ENCODE results near the gene NAV2. TPM values are rescaled to one million over a fixed set of nuclear protein-coding genes. Genes with fewer than 3 reads are reported as not detected.

The NAV2 gene
- total and polyA plus RNA-seq, 5 experiments from 2014 or later, result 0.06 to 4.2 (median 1.1) TPM; not detected in 1

DNA sequence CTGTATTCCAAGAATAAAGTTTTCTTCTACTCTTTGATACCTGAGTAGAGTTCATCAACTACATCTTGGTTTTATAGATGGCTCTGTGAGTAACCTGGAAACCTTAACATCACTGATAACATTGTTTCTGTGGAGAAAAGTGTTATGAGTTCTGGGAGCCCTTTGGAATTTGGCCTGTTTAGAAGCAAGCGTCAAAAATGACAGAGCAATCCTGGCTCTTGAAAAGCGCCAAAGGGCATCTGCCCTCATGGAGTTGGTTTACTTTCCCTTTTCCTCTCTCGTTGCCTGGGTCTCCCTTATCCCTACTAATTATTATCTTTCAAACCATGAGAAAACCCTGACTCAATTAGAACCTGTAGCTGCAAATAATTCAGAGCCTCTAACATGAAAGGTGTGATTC is 307.6 kb downstream of the NAV2 start:
- no peaks in the 10 kb centered on the region for H3K36me3 Mint-ChIP-seq
- DNase-seq, result no peak
- peaks cover 5 to 12% (median 8%) of the 10 kb centered on the region in 5 donors for H3K27me3 Mint-ChIP-seq
- peaks cover 0 to 2% (median 0%) of the 10 kb centered on the region in 9 donors for H3K9me3 Mint-ChIP-seq
- ATAC-seq, result no peak
- no peak overlapping the region for H3K4me3 Mint-ChIP-seq
- H3K27ac Mint-ChIP-seq, result no peak overlapping the region
- H3K4me1 Mint-ChIP-seq, result no peaks in the 10 kb centered on the region
- POLR2A ChIA-PET, result no interaction called here

DNA sequence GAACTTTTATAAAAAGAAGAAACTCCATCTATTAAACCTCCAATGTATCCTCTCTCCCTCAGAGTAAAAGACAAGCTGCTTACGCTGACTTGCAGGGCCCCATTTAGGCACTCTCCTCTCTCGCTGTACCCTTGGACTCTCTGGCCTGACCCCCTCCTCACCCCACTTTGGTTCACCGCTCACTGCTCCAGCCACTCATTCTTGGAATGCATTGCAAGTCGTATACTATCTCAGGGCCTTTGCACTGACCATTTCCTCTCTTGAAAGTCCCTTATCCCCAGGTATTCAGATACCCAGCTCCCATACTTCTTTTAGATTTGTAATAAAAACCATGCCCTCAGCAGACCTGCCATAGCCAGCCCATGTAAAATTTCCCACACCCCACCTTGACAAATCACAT is 308.1 kb downstream of the NAV2 start:
- H3K36me3 Mint-ChIP-seq, result no peaks in the 10 kb centered on the region
- POLR2A ChIA-PET, result no interaction called here
- peaks cover 0 to 2% (median 0%) of the 10 kb centered on the region in 9 donors for H3K9me3 Mint-ChIP-seq
- no peaks in the 10 kb centered on the region for H3K4me1 Mint-ChIP-seq
- DNase-seq, result no peak
- no peak for ATAC-seq
- peaks cover 3 to 8% (median 7%) of the 10 kb centered on the region in 5 donors for H3K27me3 Mint-ChIP-seq
- no peak overlapping the region for H3K4me3 Mint-ChIP-seq
- no peak overlapping the region for H3K27ac Mint-ChIP-seq

- H3K9me3 Mint-ChIP-seq, result peaks cover 0 to 2% (median 0%) of the 10 kb centered on the region in 9 donors
- no peak overlapping the region for H3K4me3 Mint-ChIP-seq
- DNase-seq (no peak), ATAC-seq (no peak)
- no peaks in the 10 kb centered on the region for H3K4me1 Mint-ChIP-seq
- H3K36me3 Mint-ChIP-seq, result no peaks in the 10 kb centered on the region
- no peak overlapping the region for H3K27ac Mint-ChIP-seq
- POLR2A ChIA-PET, result no interaction called here
- peaks cover 0 to 8% (median 4%) of the 10 kb centered on the region in 5 donors for H3K27me3 Mint-ChIP-seq
These were observed 308.6 kb downstream of the NAV2 start for GRCh38 chr11:20021212-20021611.

GRCh38 chr11:20021771-20022362 is 309.2 kb downstream of the NAV2 start:
- Mint-ChIP-seq H3K4me3 (no peak overlapping the region), H3K27ac (no peak overlapping the region), H3K9me3 (peaks cover 0 to 2% (median 0%) of the 10 kb centered on the region in 9 donors), H3K36me3 (no peaks in the 10 kb centered on the region), H3K27me3 (peaks cover 0 to 8% (median 4%) of the 10 kb centered on the region in 5 donors), H3K4me1 (no peaks in the 10 kb centered on the region)
- ATAC-seq (no peak), DNase-seq (no peak)
- POLR2A ChIA-PET, result no interaction called here

- H3K4me3 Mint-ChIP-seq, result no peak overlapping the region
- H3K27me3 Mint-ChIP-seq, result peaks cover 0 to 5% (median 1%) of the 10 kb centered on the region in 5 donors
- no peaks in the 10 kb centered on the region for H3K4me1 Mint-ChIP-seq
- H3K27ac Mint-ChIP-seq, result no peak overlapping the region
- ATAC-seq (no peak), DNase-seq (no peak)
- H3K36me3 Mint-ChIP-seq, result no peaks in the 10 kb centered on the region
- H3K9me3 Mint-ChIP-seq, result no peaks in the 10 kb centered on the region
- POLR2A ChIA-PET, result no interaction called here
These were observed 309.9 kb downstream of the NAV2 start for GRCh38 chr11:20022363-20023081.

DNA sequence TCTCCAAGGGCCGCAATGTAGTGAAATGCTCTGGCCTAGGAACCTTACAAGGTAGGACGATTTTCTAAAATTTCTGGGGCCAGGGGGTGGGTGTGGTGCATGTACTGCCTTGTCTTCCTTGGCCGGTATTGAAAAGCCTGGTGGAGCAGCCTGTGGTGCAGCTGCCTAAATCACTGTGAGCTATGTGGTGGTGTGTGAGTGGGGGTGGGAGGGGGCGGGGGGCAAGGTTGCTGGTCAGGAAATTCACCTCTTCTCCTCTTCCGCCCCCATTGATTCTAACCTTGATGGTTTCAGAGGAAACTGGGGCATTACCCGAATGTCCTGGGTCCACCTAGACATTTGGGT is 310.4 kb downstream of the NAV2 start:
- H3K9me3 Mint-ChIP-seq, result no peaks in the 10 kb centered on the region
- no peaks in the 10 kb centered on the region for H3K36me3 Mint-ChIP-seq
- peaks cover 0 to 3% (median 0%) of the 10 kb centered on the region in 5 donors for H3K27me3 Mint-ChIP-seq
- DNase-seq (no peak), ATAC-seq (no peak)
- POLR2A ChIA-PET, result no interaction called here
- no peaks in the 10 kb centered on the region for H3K4me1 Mint-ChIP-seq
- no peak overlapping the region for H3K27ac Mint-ChIP-seq
- H3K4me3 Mint-ChIP-seq, result no peak overlapping the region

DNA sequence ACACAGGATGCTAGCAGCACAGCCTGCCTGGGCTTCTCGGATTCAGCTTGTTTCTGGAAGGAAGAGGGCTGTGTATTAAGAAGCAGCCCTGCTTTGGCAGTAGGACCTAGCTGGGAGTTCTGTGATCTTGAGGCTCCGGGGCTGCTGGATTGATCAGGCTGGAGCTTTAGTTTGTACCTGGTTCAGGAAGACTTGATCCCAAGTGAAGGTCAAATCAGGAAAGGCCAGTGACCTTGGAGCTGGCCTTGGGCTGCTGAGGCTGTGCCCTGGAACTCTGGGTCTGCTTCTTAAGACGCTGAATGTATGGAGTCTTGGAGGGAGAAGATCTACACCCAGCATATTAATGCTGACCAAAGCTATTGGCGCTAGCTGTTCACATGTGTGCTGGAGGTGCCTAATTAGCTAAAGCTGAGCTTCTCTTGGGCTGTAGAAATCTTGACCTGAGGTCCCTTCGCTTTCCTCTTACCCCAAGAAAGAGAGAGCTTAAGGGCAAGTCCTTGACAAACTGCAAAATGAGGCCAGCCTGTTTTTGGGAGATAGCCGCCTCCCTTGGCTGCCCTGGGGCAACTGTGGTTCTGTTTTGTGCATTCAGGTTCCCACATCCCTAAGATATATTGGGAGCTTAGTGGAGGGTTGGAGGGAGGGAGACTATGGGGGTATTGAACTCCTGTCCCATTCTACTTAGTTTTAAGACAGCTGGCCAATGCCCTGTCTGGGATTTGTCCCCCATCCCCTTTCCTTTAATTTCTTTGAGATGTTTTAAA is 311.7 kb downstream of the NAV2 start:
- no peaks in the 10 kb centered on the region for H3K9me3 Mint-ChIP-seq
- no peak for ATAC-seq
- DNase-seq, result no peak
- no peaks in the 10 kb centered on the region for H3K36me3 Mint-ChIP-seq
- POLR2A ChIA-PET, result no interaction called here
- H3K4me3 Mint-ChIP-seq, result no peak overlapping the region
- no peaks in the 10 kb centered on the region for H3K4me1 Mint-ChIP-seq
- peaks cover 0 to 3% (median 0%) of the 10 kb centered on the region in 5 donors for H3K27me3 Mint-ChIP-seq
- no peak overlapping the region for H3K27ac Mint-ChIP-seq

DNA sequence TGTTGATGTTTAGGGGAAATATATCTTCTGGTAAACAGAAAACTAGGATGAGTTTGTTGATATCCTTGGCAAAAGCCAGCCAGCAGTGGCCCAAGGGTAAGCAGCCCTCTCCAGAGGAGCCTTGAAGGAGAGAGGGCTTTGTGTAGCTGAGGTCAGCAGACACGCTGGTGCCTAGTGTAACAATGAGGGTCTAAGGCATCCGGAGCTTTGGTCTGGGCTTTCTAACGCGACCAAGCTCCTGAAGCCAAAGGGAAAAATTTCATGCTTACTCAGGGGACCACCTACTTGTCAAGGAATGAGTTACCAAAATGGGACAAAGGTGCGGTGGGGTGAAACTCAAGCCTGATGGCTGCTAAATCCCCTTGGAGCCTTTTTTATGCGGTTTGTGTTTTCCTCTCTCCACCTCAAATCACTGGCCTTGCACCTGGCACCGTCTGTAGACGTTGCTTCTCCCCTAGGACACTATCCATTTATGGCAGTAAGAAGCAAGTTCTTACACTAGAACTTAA is 312.7 kb downstream of the NAV2 start:
- H3K36me3 Mint-ChIP-seq, result no peaks in the 10 kb centered on the region
- H3K4me1 Mint-ChIP-seq, result no peaks in the 10 kb centered on the region
- H3K4me3 Mint-ChIP-seq, result no peak overlapping the region
- H3K9me3 Mint-ChIP-seq, result no peaks in the 10 kb centered on the region
- POLR2A ChIA-PET, result no interaction called here
- no peak for DNase-seq
- H3K27ac Mint-ChIP-seq, result no peak overlapping the region
- peaks cover 0 to 3% (median 0%) of the 10 kb centered on the region in 5 donors for H3K27me3 Mint-ChIP-seq
- ATAC-seq, result no peak

- ATAC-seq (no peak), DNase-seq (no peak)
- H3K4me1 Mint-ChIP-seq, result no peaks in the 10 kb centered on the region
- no peaks in the 10 kb centered on the region for H3K36me3 Mint-ChIP-seq
- no peak overlapping the region for H3K27ac Mint-ChIP-seq
- no peaks in the 10 kb centered on the region for H3K9me3 Mint-ChIP-seq
- peaks cover 0 to 8% (median 2%) of the 10 kb centered on the region in 5 donors for H3K27me3 Mint-ChIP-seq
- POLR2A ChIA-PET, result no interaction called here
- no peak overlapping the region for H3K4me3 Mint-ChIP-seq
These were observed 314.3 kb downstream of the NAV2 start for GRCh38 chr11:20026629-20027555.

DNA sequence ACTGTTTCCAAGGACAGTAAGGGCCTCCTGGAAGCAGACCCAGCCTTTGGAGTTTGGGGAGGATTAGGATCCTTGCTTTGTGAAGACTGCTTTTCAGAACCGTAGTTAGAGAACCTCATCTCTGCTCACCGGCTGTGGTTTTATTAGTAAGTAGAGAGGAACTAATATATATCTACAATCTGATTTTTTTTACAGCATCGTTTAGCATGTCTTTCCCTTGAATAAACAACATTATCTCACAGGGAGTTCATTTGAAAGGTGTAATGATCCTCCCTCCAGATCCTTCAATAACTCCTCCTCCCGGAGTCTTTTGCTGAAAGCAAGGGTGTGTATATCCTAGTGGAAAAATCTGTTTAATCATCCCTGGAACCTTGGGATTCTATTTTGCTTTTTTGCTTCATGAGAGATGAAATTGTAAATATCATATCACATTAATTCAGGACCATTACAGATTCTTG is 314.9 kb downstream of the NAV2 start:
- Mint-ChIP-seq H3K9me3 (no peaks in the 10 kb centered on the region), H3K4me1 (no peaks in the 10 kb centered on the region)

DNA sequence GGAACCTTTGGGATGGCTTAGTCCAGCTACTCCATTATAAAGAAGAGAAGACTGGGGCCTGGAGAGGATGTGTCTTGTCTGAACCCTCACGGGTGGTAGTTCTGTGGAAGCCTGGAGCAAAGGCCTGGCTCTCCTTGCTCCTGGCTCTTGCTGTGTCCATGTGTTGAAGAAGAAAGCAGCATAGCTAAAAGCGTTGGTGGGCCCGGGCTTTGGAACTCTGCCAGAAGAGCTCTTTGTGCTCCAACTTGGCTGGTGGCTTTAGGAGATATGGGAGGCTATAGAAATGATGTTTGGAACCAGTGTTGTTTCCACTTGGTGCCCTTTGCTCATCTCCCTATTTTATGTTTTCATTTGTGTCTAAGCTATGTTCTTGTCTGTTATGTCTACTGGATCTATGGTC is 316.6 kb downstream of the NAV2 start:
- Mint-ChIP-seq H3K4me3 (no peak overlapping the region), H3K9me3 (no peaks in the 10 kb centered on the region), H3K27ac (no peak overlapping the region), H3K36me3 (no peaks in the 10 kb centered on the region), H3K4me1 (no peaks in the 10 kb centered on the region), H3K27me3 (peaks cover 0 to 16% (median 5%) of the 10 kb centered on the region in 5 donors)
- POLR2A ChIA-PET, result no interaction called here
- ATAC-seq, result no peak
- no peak for DNase-seq

More for the DNA sequence above, 314.9 kb downstream of the NAV2 start:
- H3K27ac Mint-ChIP-seq, result no peak overlapping the region
- DNase-seq (no peak), ATAC-seq (no peak)
- H3K36me3 Mint-ChIP-seq, result no peaks in the 10 kb centered on the region
- POLR2A ChIA-PET, result no interaction called here
- no peak overlapping the region for H3K4me3 Mint-ChIP-seq
- peaks cover 0 to 8% (median 2%) of the 10 kb centered on the region in 5 donors for H3K27me3 Mint-ChIP-seq

DNA sequence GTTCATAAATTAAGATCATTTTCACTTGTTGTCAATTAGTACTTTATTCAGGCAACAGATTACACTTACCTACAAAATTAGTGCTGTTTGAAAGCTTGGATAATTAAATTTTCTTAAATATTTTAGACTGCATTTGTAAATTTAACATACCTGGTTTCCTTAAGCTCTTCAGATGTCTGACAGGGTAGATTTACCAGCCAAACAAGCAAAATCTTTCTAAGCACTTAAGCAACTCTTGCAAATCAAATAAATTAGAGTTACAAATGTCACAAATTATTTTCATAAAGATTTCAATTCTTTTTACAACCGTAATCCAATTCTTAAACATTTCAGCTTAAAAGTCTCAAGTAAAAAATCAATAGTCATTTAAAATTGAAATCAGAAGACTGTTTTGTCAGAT is 317.8 kb downstream of the NAV2 start:
- peaks cover 1 to 23% (median 6%) of the 10 kb centered on the region in 5 donors for H3K27me3 Mint-ChIP-seq

More for the DNA sequence above, 317.8 kb downstream of the NAV2 start:
- Mint-ChIP-seq H3K4me3 (no peak overlapping the region), H3K4me1 (no peaks in the 10 kb centered on the region), H3K9me3 (no peaks in the 10 kb centered on the region), H3K27ac (no peak overlapping the region), H3K36me3 (no peaks in the 10 kb centered on the region)
- POLR2A ChIA-PET, result no interaction called here
- ATAC-seq, result no peak
- no peak for DNase-seq
